ENCODE measurements around the gene BRICD5. TPM values are rescaled to one million over a fixed set of nuclear protein-coding genes. Genes with fewer than 3 reads are reported as not detected.
A peak's percentile ranks its signal among the peaks of the same experiment; 100 is the strongest.

BRICD5 gene
- polyA plus RNA-seq, 1 donor = 10.5 TPM

DNA sequence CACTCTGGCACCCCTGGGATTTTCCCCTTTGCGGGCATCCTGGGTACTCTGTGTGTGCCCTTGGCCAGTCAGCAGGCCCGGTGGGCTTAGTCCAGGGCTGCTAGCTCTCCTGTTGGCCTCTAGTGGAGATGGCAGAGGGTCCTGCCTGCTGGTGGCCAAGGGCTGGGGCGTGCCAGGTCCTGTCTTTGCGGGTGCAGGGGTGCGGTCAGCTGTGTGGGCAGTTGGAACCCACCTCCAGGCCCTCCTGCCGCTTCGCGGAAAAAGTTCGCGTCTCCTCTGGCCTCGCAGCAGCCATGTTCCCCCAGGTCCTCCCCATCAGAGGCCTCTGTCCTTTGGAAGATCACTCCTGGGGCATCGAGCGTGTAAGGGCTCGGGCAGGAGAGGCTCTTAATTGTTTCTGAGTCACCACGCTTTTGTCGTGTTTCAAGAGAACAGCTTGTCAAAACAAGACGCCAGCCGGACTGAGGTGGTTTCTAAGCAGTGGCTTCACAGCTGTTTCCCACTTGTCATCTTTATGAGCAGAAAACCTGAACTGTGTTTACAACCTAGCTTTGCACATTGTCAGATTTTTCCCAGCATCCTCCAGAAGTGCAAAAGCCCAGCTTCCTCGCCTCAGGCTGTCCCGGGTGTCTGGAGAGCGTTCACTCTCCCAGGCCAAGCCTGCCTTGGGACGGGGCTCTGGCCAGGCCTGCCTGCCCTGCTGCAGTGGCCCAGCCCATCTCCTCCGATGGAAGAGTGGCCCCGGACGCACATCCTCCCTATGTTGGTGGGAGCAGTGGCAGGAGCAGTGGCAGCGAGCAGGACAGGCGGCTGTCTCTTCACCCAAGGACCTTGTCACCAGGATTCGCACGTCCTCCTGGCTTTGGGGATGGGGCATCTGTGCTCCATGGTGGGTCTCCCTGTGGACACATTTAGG, 20.6 kb upstream of the BRICD5 start:
- no CpG with 5 or more reads among the region's 29 CpGs for WGBS (ENCODE audit: insufficient coverage, low lambda C conversion rate)
- no peak overlapping the region for H3K27ac ChIP-seq (ENCODE audit: low read length)

DNA sequence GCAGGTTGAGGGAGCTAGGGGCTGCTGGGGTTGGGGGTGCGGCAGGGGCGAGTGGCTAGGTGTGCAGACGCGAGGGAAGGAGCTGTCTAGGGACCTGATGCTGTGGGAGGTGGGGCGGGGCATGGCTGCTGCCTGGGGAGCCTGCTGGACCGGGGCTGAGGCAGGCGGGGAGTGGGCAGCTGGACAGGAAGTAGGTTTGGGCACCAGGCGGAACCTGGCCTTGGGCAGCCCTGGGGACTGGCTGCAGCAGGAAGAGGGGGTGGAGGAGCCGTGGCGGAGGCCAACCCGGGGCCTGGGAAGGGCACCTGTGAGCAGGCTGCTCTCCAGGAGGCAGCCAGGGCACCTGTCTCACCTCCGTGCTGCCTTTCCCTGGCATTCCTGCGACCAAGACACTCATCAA, 19.7 kb upstream of the BRICD5 start:
- no CpG with 5 or more reads among the region's 13 CpGs for WGBS (ENCODE audit: insufficient coverage, low lambda C conversion rate)

More for the DNA sequence above, 20.6 kb upstream of the BRICD5 start:
- no peak for DNase-seq
- no peak overlapping the region for H3K4me3 ChIP-seq (ENCODE audit: low read length)
- H3K4me1 ChIP-seq (ENCODE audit: control insufficient read depth, insufficient read depth, low read length) = peaks cover 5% of the 10 kb centered on the region
- peaks cover 12% of the 10 kb centered on the region for H3K9me3 ChIP-seq (ENCODE audit: control insufficient read depth, low read depth, low read length)
- peaks cover 13% of the 10 kb centered on the region for H3K27me3 ChIP-seq (ENCODE audit: control insufficient read depth, insufficient read depth, low read length)
- H3K36me3 ChIP-seq (ENCODE audit: control insufficient read depth, insufficient read depth, low read length) = peaks cover 85% of the 10 kb centered on the region

DNA sequence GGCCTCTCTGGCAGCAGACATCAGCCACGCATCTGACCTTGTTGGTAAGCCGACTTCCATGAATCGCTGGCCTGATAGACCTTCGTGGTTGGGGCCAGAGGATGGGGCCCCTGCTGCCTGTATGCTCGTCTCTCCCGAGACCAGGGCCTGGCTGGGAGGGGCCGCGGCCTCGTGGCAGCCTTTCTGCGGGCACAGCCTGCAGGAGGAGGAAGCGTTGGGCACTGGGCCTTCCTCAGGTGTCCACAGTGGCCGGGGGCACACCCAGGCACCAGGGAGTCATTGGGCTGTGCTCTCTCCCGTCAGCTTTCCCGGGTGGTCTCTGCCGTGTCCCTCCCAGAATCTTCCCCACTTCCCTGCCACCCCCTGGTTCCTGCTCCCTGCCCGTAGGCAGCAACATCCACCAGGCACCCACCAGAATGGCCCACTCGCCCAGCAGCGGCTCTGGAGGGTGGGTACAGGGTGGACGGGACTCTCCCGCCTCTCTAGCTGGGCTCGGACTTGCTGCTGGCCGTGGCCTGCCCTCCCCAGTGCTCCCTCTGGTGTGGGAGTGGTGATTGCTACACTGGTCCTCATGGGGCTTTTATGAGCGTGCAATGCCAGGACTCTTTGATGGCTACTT, 19.1 kb upstream of the BRICD5 start:
- peaks cover 75% of the 10 kb centered on the region for H3K36me3 ChIP-seq (ENCODE audit: control insufficient read depth, insufficient read depth, low read length)
- H3K27ac ChIP-seq (ENCODE audit: low read length) = no peak overlapping the region
- H3K27me3 ChIP-seq (ENCODE audit: control insufficient read depth, insufficient read depth, low read length) = no peaks in the 10 kb centered on the region
- WGBS (ENCODE audit: insufficient coverage, low lambda C conversion rate) = no CpG with 5 or more reads among the region's 23 CpGs
- H3K4me1 ChIP-seq (ENCODE audit: control insufficient read depth, insufficient read depth, low read length) = peaks cover 6% of the 10 kb centered on the region
- no peak for DNase-seq
- H3K9me3 ChIP-seq (ENCODE audit: control insufficient read depth, low read depth, low read length) = peaks cover 6% of the 10 kb centered on the region
- no peak overlapping the region for H3K4me3 ChIP-seq (ENCODE audit: low read length)

More for the DNA sequence above, 19.7 kb upstream of the BRICD5 start:
- Histone ChIP-seq H3K27me3 (ENCODE audit: control insufficient read depth, insufficient read depth, low read length) (peaks cover 4% of the 10 kb centered on the region), H3K27ac (ENCODE audit: low read length) (no peak overlapping the region), H3K36me3 (ENCODE audit: control insufficient read depth, insufficient read depth, low read length) (peaks cover 81% of the 10 kb centered on the region), H3K9me3 (ENCODE audit: control insufficient read depth, low read depth, low read length) (peaks cover 7% of the 10 kb centered on the region), H3K4me1 (ENCODE audit: control insufficient read depth, insufficient read depth, low read length) (peaks cover 6% of the 10 kb centered on the region), H3K4me3 (ENCODE audit: low read length) (no peak overlapping the region)
- DNase-seq = no peak

DNA sequence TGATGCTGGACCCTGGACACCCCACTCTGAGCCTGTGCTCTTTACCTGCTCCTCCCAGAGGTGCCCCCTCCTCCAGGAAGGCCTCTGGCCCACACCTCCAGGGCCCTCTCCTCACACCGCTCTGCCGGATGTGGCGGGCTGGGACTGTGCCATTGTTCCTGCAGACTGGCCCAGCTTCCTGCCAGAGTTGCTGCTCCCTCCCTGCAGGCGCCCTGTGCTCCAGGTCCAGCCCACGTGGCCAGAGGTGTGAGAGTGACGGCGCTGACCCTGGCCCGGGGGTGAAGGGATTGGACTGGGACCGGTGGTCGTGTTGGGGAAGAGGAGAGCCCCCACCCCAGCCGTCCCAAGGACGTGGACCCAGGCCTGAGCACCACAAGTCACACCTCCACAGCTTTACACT, 18.4 kb upstream of the BRICD5 start:
- peaks cover 69% of the 10 kb centered on the region for H3K36me3 ChIP-seq (ENCODE audit: control insufficient read depth, insufficient read depth, low read length)
- DNase-seq = no peak
- no peaks in the 10 kb centered on the region for H3K27me3 ChIP-seq (ENCODE audit: control insufficient read depth, insufficient read depth, low read length)
- H3K4me3 ChIP-seq (ENCODE audit: low read length) = no peak overlapping the region
- H3K9me3 ChIP-seq (ENCODE audit: control insufficient read depth, low read depth, low read length) = peaks cover 6% of the 10 kb centered on the region
- WGBS (ENCODE audit: insufficient coverage, low lambda C conversion rate) = no CpG with 5 or more reads among the region's 12 CpGs
- H3K27ac ChIP-seq (ENCODE audit: low read length) = no peak overlapping the region
- H3K4me1 ChIP-seq (ENCODE audit: control insufficient read depth, insufficient read depth, low read length) = peaks cover 12% of the 10 kb centered on the region

DNA sequence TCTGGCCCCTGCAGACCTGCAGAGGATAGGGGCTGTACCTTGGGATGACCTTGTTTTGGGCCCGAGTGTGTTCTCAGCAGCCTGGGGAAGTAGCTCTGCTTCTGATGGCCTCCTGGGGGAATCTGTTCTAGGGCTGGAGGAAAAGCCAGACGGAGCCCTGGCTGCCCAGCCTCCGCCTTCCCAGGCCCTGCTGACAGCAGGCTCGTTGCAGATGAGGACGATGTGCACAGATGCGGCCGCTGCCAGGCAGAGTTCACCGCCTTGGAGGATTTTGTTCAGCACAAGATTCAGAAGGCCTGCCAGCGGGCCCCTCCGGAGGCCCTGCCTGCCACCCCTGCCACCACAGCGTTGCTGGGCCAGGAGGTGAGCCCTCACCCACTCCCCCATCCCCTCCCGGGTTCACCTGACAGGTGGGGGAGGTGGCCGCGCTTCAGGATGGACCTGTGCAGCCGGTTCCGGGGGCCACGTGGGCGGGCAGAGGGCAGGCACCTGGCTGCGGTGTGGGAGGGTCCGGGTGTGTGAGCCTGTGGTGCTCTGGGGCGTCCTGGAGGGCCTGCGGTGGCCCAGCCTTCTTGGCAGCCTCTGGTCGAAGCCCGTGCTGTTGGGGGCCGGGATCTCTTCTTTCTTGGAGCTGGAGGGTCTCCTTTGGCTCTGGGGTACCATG, 17.6 kb upstream of the BRICD5 start:
- Histone ChIP-seq H3K4me3 (ENCODE audit: low read length) (no peak overlapping the region), H3K9me3 (ENCODE audit: control insufficient read depth, low read depth, low read length) (peaks cover 4% of the 10 kb centered on the region), H3K27me3 (ENCODE audit: control insufficient read depth, insufficient read depth, low read length) (no peaks in the 10 kb centered on the region), H3K36me3 (ENCODE audit: control insufficient read depth, insufficient read depth, low read length) (peaks cover 61% of the 10 kb centered on the region), H3K27ac (ENCODE audit: low read length) (no peak overlapping the region), H3K4me1 (ENCODE audit: control insufficient read depth, insufficient read depth, low read length) (peaks cover 12% of the 10 kb centered on the region)
- DNase-seq = no peak
- WGBS (ENCODE audit: insufficient coverage, low lambda C conversion rate) = no CpG with 5 or more reads among the region's 25 CpGs

DNA sequence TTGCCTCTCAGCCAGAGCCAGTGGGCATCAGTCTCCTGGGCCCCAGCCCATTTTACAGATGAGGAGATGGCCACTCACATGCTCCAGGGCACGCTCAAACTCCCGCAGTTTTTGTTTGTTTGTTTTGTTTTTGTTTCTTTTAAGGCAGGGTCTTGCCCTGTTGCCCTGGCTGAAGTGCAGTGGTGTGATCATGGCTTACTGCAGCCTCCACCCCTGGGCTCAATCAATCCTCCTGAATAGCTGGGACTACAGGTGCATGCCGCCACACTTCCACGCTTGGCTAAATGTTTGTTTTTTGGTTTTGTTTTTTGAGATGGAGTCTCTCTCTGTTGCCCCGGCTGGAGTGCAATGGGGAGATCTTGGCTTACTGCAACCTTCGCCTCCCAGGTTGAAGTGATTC, 16.3 kb upstream of the BRICD5 start:
- peaks cover 48% of the 10 kb centered on the region for H3K36me3 ChIP-seq (ENCODE audit: control insufficient read depth, insufficient read depth, low read length)
- H3K4me3 ChIP-seq (ENCODE audit: low read length) = no peak overlapping the region
- no CpG with 5 or more reads among the region's 6 CpGs for WGBS (ENCODE audit: insufficient coverage, low lambda C conversion rate)
- no peaks in the 10 kb centered on the region for H3K27me3 ChIP-seq (ENCODE audit: control insufficient read depth, insufficient read depth, low read length)
- H3K4me1 ChIP-seq (ENCODE audit: control insufficient read depth, insufficient read depth, low read length) = peaks cover 12% of the 10 kb centered on the region
- H3K9me3 ChIP-seq (ENCODE audit: control insufficient read depth, low read depth, low read length) = peaks cover 4% of the 10 kb centered on the region
- DNase-seq = no peak
- no peak overlapping the region for H3K27ac ChIP-seq (ENCODE audit: low read length)

DNA sequence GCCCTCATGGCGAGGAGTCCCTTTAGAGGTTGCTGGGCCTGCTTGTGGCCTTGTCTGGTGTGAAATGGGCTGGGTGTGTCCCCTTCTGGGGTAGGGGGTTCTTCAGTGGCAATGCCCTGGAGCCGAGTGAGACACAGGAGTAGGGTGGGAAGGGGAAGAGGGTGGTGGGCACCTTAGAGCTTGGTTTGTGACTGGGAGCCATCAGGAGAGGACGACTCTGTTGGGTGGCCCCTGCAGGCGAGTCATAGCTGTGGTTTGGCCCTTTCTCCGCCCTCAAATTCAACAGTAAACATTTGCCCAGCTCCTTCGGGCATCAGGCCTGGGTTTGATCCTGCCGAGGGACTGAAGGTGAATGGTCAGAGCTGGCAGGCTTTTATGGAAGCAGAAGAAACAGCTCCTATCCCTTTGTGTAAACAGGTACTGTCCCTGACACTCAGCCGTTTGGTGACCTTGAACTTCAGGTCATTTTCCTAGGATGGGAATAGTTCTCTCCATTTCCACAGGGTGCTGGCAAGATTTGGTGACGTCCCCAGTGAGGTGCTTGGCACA, 15.7 kb upstream of the BRICD5 start:
- Histone ChIP-seq H3K27me3 (ENCODE audit: control insufficient read depth, insufficient read depth, low read length) (no peaks in the 10 kb centered on the region), H3K27ac (ENCODE audit: low read length) (no peak overlapping the region), H3K4me3 (ENCODE audit: low read length) (no peak overlapping the region), H3K36me3 (ENCODE audit: control insufficient read depth, insufficient read depth, low read length) (peaks cover 42% of the 10 kb centered on the region), H3K4me1 (ENCODE audit: control insufficient read depth, insufficient read depth, low read length) (peaks cover 12% of the 10 kb centered on the region), H3K9me3 (ENCODE audit: control insufficient read depth, low read depth, low read length) (peaks cover 4% of the 10 kb centered on the region)
- no peak for DNase-seq
- WGBS (ENCODE audit: insufficient coverage, low lambda C conversion rate) = no CpG with 5 or more reads among the region's 9 CpGs

DNA sequence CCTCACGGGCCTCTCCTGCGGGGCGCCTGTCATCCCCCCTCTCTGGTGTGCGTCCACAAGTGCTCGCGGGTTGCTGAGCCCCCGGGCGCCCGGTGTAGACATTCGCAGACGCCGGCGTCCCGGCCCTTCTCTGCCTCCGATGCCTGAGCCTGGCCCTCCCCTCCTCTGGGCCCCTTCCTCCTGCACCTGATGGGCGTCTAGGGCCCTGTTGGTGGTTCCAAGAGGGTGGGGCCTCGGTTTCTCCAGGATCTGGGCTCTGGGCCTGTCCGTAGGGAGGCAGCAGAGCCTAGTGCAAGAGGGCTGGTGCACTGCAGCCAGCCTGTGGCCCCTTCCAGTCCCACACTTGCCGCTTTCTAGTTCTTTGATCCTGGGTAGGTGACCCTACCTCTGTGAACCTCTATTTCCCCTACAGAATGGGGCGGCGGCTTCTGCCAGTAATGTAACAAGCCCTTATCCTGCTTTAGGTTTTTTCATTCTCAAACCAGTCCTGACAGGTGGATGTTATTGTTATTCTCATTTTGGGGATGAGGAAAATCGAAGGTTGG, 13.4 kb upstream of the BRICD5 start:
- peaks cover 19% of the 10 kb centered on the region for H3K36me3 ChIP-seq (ENCODE audit: control insufficient read depth, insufficient read depth, low read length)
- WGBS (ENCODE audit: insufficient coverage, low lambda C conversion rate) = 15% methylated on average over 2 of the region's 22 CpGs
- no peaks in the 10 kb centered on the region for H3K27me3 ChIP-seq (ENCODE audit: control insufficient read depth, insufficient read depth, low read length)
- H3K4me3 ChIP-seq (ENCODE audit: low read length) = peak overlapping the region; percentile 85
- DNase-seq = peak; percentile 48 to 61
- H3K4me1 ChIP-seq (ENCODE audit: control insufficient read depth, insufficient read depth, low read length) = peaks cover 12% of the 10 kb centered on the region
- H3K27ac ChIP-seq (ENCODE audit: low read length) = peak overlapping the region; percentile 74
- peaks cover 4% of the 10 kb centered on the region for H3K9me3 ChIP-seq (ENCODE audit: control insufficient read depth, low read depth, low read length)

DNA sequence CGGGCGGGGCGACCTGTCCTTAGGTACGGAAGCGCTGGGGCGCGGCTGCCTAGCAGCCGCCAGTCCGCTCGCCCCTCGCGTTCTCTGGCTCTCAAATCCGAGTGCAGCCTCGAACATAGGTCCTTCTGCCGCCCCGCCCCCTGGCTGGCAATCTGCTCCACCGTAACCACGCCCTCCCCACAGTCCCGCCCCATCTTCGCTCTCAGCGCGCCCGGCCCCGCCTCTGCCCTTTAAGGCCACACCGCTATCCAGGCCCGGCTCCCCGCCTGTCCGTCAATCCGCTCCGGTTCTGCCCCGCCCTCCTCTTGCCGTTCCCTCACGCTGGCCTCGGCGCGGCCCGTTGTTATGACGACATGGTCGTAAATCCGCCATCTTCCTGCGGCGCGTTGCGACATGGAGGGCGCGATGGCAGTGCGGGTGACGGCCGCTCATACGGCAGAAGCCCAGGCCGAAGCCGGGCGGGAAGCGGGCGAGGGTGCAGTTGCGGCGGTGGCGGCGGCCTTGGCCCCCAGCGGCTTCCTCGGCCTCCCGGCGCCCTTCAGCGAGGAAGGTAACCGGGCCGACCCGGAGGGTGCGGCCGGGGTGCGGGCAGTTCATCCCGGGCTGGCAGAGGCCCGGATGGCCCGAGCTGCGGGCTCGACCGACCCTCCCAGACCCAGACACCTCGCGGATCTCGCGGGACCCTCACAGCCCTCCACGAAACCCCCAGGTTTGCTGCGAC, 12.7 kb upstream of the BRICD5 start, which contains the start of gene E4F1:
E4F1 (plus strand) TSS at position 371 of the 721 bp plus-strand sequence; CDS start at position 394, 23 bp downstream.
- peak within 1 kb of the TSS; percentile 74 for H3K27ac ChIP-seq (ENCODE audit: low read length)
- peak; percentile 100 for DNase-seq
- peaks cover 2% of the 10 kb centered on the region for H3K9me3 ChIP-seq (ENCODE audit: control insufficient read depth, low read depth, low read length)
- H3K36me3 ChIP-seq (ENCODE audit: control insufficient read depth, insufficient read depth, low read length) = peaks cover 13% of the 10 kb centered on the region
- peak within 1 kb of the TSS; percentile 85 for H3K4me3 ChIP-seq (ENCODE audit: low read length)
- peaks cover 12% of the 10 kb centered on the region for H3K4me1 ChIP-seq (ENCODE audit: control insufficient read depth, insufficient read depth, low read length)
- no peaks in the 10 kb centered on the region for H3K27me3 ChIP-seq (ENCODE audit: control insufficient read depth, insufficient read depth, low read length)
- WGBS (ENCODE audit: insufficient coverage, low lambda C conversion rate) = no CpG with 5 or more reads among the region's 82 CpGs
